Endometrium (tissue), 2 donors: Measurements from ENCODE around the gene ALDH3B2.
"Not testable (repeated sequence)": the region's sequence is repeated elsewhere in the genome, so short reads cannot be mapped to it uniquely, and the experiment has no call there.

ENCODE experiments used
- FAIRE-seq: peaks from 2 replicates; lab custom pipeline; 2012; peaks lifted over from hg19 to GRCh38; lab: Jason Lieb, UNC
- donor health status: control.
- donor health status: control.

Gene ALDH3B2

DNA sequence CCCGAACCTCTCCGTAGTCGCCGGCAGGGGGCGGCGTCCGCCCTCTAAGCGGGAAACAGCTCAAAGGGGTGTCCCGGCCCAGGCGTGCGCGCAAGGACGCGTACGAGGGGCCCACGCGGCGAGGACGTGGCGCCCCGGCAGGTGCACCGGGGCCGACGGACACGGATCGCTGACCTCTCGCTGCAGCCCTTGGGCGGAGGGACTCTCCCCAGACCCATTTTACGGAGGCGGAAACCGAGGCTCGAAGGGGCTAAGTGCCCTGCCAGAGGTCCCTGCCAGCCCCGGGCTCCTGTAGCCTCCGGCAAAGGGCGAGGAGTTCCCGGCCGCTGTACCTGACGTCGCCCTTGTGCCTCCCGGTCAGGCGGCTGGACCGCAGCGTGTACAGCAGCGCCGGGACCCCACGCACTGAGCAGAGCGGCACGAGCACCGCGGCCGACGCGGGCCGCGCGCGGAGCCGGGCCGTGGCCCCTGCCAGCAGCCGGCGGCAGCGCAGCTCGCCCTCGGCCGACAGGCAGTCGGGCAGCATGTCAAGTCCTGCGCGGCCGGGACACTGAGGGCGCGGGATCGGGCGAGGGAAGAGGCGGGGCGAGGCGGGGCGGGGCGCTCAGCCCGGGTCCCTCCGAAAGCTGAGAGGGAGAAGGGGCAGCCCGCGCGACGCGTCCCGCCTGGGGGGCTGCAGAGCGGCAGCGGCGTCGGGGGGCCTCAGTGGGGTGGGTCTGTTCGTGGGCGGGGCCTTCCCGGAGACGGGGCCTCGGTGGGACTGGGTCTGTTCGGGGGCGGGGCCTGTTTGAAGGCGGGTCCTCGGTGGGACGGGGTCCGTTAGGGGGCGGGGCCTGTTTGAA, 44.8 kb downstream of the ALDH3B2 start, which contains the start of gene NUDT8:
Gene NUDT8, minus strand, starts transcription at position 552 of the 842 bp plus-strand sequence. Its CDS starts 26 bp downstream, at position 526.
- no peak for FAIRE-seq

DNA sequence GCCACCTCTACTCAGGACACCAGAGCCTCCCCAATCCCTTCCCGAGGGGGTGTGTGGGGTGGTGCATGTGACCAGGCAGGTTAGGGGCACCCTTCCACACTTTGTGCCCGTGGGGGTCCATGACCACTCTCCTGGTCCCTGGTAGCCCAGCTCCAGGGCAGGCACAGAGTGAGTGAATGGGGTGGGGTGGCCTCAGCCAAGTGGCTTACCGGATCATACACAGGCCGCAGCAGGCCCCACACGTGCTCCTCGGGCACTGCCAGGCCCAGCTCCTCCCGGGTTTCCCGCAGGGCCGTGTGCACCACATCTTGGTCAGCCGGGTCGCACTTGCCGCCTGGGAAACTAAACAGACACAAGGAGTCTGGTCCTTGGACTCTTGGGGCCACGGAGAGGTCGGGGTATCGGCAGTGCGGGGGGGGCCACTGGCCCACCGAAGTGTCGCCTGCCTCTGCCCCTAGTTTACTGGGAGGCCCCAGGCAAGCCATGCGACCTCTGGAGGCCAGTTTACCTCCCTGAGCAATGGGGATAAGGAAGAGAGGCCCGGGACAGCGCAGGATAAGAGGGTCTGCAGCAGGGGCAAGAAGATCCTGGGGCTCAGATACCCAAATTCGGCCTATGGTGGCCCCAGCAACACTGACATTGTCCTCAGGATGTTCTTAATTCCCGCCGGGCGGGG, 45.6 kb downstream of the ALDH3B2 start:
- no peak for FAIRE-seq

DNA sequence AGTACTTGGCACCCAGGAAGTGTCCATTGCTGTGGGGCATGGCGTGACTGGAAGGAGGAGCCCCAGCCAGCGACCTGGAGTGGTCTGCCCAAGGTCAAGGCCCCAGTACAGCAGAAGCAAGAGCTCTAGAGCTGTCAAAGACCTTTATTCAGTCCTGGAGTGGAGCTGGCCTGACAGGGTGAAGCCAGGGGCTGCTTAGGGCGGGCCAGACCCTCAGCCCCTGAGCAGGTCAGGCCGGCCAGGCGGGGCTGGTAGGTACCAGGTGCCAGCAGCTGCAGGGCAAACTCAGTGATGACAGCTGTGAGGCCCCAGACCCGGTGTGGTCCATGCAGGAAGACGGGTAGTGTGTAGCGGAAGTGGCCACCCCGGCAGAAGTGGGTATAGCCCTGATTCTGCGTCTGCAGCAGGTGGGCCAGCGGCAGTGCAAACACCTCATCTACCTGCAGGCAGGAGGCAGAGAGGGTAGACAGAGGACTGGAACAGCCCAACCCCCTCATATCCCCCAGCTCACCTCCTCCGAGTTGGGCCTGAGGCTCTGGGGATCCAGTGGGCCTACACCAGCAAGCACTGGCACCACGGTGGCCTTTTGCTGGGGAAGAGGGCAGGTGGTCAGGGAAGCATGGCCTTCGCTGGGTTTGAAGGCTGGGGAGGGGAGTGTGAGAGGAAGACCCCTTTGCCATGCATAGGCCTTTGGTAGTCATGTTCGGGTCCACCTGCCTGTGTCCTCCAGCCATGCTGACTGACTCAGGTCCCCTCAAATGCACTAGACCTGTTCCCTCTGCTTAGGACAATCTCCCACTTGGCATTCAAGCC, 46.4 kb downstream of the ALDH3B2 start:
- no peak for FAIRE-seq

DNA sequence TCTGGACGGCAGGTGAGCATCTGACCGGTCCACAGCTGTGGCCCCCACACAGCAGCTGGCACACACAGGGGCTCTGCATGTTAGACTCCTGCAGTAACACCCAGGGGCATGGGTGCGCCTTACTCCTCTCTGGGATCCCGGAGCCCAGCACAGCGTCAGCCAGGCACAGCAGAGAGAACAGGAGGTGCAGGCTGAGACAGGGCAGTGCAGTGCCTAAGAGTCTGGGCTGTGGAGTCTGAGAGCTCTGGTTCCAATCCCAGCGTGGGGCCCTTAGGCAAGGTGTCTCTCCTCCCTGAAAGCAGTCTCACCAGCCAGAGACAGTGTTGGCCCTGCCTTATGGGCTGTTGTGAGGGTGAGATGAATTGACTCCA, 47.0 kb downstream of the ALDH3B2 start:
- no peak for FAIRE-seq

DNA sequence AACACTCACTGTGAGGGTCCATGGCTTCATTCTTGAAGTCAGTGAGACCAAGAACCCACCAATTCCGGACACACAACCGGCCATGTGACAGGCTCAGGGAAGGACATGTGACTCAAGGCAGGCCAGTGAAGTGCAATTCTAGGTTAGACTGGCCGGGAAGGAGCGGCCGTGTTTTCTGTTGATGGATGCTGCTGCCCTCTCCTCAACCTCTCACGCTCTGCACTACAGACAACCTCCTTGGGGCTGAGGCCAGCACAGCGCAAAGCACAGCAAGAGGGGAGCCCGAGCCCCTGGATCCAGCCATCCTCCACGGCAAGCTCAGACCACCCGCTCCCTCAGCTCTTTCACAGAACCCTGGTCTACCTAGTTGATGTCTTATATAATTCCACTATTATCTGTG, 47.5 kb downstream of the ALDH3B2 start:
- FAIRE-seq: no peak

DNA sequence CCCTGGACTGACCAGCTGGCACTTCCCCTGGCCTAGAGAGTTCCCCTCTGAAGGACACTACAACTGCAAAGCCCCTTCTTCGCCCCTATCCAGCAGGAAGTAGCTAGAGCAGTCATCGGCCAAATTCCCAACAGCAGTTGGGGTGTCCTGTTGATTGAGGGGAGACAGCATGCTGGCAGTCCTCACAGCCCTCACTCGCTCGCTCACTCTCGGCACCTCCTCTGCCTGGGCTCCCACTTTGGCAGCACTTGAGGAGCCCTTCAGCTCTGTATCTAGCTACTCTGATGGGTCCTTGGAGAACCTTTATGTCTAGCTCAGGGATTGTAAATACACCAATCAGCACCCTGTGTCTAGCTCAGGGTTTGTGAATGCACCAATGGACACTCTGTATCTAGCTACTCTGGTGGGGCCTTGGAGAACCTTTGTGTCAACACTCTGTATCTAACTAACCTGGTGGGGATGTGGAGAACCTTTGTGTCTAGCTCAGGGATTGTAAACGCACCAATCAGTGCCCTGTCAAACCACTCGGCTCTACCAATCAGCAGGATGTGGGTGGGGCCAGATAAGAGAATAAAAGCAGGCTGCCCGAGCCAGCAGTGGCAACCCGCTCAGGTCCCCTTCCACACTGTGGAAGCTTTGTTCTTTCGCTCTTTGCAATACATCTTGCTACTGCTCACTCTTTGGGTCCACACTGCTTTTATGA, 48.1 kb downstream of the ALDH3B2 start:
- not testable (repeated sequence) for FAIRE-seq

DNA sequence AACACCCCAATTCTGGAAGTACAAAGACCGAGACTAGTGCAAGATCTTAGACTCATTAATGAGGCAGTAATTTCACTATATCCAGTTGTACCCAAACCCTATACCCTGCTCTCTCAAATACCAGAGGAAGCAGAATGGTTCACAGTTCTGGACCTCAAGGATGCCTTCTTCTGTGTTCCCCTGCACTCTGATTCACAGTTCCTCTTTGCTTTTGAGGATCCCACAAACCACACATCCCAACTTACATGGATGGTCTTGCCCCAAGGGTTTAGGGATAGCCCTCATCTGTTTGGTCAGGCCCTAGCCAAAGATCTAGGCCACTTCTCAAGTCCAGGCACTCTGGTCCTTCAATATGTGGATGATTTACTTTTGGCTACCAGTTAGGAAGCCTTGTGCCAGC, 50.6 kb downstream of the ALDH3B2 start:
- FAIRE-seq: not testable (repeated sequence)

DNA sequence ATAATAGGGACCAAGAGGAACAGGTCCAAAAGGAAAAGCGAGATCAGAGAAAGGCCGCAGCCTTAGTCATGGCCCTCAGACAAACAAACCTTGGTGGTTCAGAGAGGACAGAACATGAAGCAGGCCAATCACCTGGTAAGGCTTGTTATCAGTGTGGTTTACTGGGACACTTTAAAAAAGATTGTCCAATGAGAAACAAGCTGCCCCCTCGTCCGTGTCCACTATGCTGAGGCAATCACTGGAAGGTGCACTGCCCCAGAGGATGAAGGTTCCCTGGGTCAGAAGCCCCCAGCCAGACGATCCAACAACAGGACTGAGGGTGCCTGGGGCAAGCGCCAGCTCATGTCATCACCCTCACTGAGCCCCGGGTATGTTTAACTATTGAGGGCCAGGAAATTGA, 51.5 kb downstream of the ALDH3B2 start:
- FAIRE-seq: not testable (repeated sequence)

DNA sequence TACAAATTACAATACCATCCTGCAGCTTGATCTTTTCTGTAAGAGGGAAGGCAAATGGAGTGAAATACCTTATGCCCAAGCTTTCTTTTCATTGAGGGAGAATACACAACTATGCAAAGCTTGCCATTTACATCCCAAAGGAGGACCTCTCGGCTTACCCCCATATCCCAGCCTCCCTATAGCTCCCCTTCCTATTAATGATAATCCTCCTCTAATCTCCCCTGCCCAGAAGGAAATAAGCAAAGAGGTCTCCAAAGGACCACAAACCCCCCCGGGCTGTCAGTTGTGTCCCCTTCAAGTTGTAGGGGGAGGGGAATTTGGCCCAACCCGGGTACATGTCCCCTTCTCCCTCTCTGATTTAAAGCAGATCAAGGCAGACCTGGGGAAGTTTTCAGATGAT, 52.5 kb downstream of the ALDH3B2 start:
- FAIRE-seq: not testable (repeated sequence)

DNA sequence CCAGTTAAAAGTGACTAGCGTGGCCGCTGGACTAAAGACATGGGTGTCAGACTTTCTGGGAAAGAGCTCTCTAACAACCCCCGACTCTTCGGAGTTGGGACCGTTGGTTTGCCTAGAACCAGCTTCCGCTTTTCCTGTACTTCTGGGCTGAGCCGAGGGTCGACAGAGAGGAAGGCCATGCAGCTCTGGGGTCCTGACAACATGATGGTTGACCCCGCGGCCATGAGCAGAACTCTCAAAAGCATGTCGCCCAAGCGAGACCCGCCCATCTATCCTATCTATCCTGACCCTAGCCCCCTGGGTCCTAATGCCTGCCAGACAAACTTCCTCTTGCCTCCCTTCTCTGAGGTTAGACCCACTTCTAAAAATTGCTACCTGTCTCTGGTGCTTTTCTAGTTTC, 53.8 kb downstream of the ALDH3B2 start:
- not testable (repeated sequence) for FAIRE-seq

DNA sequence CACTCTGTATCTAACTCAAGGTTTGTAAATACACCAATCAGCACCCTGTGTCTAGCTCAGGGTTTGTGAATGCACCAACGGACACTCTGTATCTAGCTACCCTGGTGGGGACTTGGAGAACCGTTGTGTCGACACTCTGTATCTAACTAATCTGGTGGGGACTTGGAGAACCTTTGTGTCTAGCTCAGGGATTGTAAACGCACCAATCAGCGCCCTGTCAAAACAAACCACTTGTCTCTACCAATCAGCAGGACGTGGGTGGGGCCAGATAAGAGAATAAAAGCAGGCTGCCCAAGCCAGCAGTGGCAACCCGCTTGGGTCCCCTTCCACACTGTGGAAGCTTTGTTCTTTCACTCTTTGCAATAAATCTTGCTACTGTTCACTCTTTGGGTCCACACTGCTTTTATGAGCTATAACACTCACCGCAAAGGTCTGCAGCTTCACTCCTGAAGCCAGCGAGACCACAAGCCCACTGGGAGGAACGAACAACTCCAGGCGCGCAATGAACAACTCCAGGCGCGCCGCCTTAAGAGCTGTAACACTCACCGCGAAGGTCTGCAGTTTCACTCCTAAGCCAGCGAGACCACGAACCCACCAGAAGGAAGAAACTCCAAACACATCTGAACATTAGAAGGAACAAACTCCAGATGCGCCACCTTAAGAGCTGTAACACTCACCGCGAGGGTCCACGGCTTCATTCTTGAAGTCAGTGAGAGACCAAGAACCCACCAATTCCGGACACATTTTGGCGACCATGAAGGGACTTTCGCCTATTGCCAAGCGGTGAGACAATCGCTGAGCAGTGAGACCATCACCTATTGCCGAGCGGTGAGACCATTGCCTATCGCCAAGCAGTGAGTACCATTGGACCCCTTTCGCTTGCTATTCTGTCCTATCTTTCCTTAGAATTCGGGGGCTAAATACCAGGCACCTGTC, 54.5 kb downstream of the ALDH3B2 start:
- not testable (repeated sequence) for FAIRE-seq

DNA sequence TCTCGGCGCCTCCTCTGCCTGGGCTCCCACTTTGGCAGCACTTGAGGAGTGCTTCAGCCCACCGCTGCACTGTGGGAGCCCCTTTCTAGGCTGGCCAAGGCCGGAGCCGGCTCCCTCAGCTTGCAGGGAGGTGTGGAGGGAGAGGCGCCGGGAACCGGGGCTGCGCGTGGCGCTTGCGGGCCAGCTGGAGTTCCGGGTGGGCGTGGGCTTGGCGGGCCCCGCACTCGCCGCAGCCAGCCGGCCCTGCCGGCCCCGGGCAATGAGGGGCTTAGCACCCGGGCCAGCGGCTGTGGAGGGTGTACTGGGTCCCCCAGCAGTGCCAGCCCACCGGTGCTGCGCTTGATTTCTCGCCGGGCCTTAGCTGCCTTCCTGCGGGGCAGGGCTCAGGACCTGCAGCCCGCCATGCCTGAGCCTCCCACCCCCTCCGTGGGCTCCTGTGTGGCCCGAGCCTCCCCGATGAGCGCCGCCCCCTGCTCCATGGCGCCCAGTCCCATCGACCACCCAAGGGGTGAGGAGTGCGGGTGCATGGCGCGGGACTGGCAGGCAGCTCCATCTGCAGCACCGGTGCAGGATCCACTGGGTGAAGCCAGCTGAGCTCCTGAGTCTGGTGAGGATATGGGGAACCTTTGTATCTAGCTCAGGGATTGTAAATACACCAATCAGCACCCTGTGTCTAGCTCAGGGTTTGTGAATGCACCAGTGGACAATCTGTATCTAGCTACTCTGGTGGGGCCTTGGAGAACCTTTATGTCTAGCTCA, 55.3 kb downstream of the ALDH3B2 start:
- FAIRE-seq: not testable (repeated sequence)

DNA sequence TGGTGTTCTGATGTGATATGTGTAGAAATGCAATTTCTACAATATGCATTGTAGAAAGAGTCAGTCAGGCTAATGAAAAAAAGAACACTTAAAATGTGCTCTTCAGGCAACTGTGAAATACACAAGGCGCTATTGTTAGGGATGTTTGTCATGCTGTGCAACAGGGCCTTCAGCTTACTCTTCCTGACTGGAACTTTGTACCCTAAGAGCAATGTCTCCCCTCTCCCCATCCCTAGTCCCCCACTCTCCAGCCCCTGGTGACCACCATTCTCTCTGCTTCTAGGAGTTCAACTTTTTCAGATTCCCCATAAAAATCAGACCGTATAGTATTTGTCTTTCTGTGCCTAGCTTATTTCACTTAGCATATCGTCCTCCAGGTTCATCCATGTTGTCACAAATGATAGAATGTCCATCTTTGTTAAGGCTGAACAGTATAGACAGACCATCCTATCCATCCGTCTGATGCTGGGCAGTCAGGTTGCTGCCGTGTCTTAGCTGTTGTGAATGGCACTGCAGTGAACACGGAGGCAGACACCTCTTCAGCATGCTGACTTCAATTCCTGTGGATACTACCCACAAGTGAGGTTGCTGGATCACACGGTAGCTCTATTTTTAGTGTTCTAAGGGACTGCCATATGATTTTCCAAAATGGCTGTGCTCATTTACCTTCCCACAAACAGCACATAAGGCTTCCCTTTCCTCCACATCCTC, 57.0 kb downstream of the ALDH3B2 start:
- FAIRE-seq: no peak

DNA sequence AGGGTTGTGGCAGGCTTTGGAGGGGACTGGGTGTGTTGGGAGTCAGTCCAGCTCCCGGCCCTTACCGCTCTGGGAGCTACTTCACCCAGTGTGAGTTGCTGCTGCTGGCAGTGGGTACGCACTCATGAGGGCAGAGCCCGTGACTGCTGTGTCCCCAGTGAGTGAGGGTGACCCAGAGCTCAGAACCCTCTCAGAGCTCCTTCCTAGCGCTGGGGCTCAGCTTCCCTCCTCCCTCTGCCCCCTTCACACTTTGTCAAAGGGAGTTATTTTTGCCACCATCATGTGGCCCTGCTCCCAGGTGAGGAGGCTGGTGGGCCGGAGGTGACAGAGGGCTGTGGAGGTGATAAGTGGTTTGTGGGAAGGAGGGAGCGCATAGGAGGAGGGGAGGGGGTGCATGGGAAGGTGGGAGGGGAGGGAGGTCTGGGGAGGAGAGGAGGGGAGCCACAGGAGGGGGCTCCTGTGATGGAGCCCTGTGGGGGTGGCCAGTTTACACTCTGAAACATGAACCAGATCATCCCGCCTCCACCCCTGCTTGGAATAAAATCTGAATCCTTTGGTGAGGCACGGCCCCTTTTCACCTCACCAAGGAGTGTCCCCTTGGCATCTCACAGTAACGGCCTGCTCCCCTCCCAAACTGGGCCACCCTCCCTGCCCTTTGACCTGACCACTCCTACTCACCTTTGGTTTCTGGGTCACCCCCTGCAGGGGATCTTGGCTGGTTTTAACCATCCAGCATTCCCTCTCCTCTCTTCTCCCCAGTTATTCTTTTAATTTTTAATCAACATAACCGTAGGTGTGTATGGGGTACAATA, 57.8 kb downstream of the ALDH3B2 start:
- FAIRE-seq: no peak

DNA sequence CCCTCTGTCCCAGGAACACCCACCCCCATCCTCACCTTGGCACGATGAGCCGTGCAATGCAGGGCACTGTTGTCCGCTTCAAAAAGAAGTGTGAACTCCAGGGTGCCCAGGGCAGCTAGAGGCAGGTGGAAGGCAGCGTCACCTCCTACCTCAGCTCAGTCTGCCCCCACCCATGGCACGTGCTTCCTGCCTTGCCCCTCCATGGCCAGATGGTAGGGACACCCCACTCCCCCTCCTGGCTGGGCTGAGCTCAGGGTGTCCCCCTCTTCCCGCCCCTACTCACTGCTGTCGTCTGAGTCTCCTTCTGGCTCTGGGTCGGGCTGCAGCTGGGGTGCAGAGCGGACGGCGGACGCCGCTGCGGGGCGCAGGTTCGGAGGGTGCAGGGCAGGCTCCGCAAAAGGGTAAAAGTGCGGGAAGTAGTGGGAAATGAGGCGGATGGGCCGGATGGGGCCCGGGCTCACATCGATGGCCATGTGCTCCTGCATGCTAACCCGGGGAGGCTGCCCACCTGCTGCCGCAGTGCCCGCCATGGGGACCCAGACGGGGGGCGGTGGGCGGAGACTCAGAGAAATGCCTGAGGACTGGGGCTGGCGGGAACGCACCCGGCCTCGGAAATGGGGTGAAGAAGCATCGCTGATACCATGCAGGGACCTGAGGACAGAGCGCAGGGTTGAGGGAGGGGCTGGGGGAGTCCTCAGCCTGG, 58.5 kb downstream of the ALDH3B2 start:
- no peak for FAIRE-seq

DNA sequence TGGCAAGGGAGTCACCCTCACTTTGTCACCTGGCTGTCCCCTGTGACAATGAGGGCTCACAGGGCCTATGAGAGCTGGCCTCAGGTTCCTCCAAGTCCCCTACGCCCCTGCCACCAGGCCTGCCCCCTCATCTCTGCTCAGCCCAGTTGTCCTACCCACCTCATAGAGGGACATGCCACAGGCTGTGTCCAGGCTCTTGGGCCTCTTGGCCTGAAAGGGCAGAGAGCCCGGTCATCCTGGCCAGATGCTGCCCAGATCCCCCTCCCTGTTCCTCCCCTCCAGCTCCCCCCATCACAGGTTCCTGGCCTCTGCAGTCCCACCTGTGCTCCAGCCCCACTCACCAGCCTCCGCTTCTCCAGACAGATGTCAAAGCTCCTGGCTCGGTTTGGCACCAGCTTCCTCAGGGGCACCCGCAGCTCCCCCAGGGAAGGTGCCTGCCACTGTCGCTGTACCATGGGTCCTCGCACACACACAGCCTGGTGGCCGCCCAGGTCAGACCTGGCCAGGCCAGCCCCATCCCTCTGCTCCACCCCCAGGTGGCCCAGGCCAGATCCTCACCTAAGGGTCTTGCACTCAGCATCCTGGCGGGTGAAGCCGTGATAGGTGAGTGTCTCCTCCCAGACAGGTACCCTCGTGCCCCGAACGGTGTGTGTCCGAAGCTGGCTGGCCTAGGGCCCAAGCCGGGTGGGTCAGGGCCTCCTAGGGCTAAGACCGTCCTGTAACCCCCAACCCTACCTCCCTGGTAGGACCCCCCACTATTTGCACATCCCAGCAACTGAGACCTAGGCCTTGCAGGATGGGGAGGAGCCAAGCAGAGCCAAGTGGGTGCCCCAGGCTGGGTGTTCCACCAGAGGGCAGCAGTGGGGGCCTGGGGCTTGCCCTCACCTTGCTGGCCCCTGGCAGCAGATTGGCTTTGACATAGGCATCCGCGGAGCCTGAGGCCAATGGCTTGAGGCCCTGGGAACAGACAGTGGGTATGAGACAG, 59.4 kb downstream of the ALDH3B2 start:
- FAIRE-seq: no peak
